Liver (tissue), 9 donors: Measurements from ENCODE around the gene PARD3. TPM values are rescaled to one million over a fixed set of nuclear protein-coding genes. Genes with fewer than 3 reads are reported as not detected.

Experiments used
- DNase-seq: peaks from one replicate; pipeline ENCODE4 v3.0.0-alpha.2; 2017; ENCODE audit warnings: low spot score
- H3K27ac ChIP-seq, 2 donors: one replicate each; pipeline ENCODE4 v1.7.0; 2013; ENCODE audit warnings: inconsistent platforms in 2 of 2, low read length in 2 of 2, control low read depth in 1 of 2, low read depth in 1 of 2, mild to moderate bottlenecking in 1 of 2
- H3K27me3 ChIP-seq, 4 donors: one replicate each; pipeline versions ENCODE4 v1.6.1 to v1.7.0; 2013; ENCODE audit warnings: low read length in 3 of 4, inconsistent platforms in 1 of 4, mild to moderate bottlenecking in 1 of 4, moderate library complexity in 1 of 4; ENCODE audit not compliant: control insufficient read depth in 4 of 4, insufficient read depth in 4 of 4
- H3K36me3 ChIP-seq, 4 donors: one replicate each; pipeline versions ENCODE4 v1.6.1 to v1.7.0; 2013; ENCODE audit warnings: low read length in 3 of 4, mild to moderate bottlenecking in 3 of 4, low read depth in 1 of 4, moderate library complexity in 1 of 4; ENCODE audit not compliant: control insufficient read depth in 4 of 4, insufficient read depth in 3 of 4
- H3K4me1 ChIP-seq, 4 donors: one replicate each; pipeline versions ENCODE4 v1.6.1 to v1.7.0; 2013; ENCODE audit warnings: low read length in 3 of 4, mild to moderate bottlenecking in 3 of 4, moderate library complexity in 1 of 4; ENCODE audit not compliant: control insufficient read depth in 4 of 4, insufficient read depth in 4 of 4
- H3K4me3 ChIP-seq, 3 donors: one replicate each; pipeline versions ENCODE4 v1.6.1 to v1.7.0; 2013; ENCODE audit warnings: low read length in 3 of 3, control low read depth in 1 of 3, low read depth in 1 of 3, mild to moderate bottlenecking in 1 of 3
- H3K9ac ChIP-seq, 2 donors: one replicate each; pipeline ENCODE4 v1.7.0; 2013; ENCODE audit warnings: low read length in 2 of 2, mild to moderate bottlenecking in 2 of 2, moderate library complexity in 2 of 2, control low read depth in 1 of 2, low read depth in 1 of 2
- H3K9me3 ChIP-seq, 4 donors: one replicate each; pipeline versions ENCODE4 v1.6.1 to v1.7.0; 2013; ENCODE audit warnings: low read length in 3 of 4; ENCODE audit not compliant: control insufficient read depth in 4 of 4
- EGR1 ChIP-seq, 2 donors: IDR thresholded peaks; 2 replicates each; pipeline ENCODE4 v1.6.1; 2016 to 2018; ENCODE audit warnings: antibody characterized with exemption in 2 of 2, low read depth in 2 of 2
- FOXA1 ChIP-seq: IDR thresholded peaks from 2 replicates; pipeline ENCODE4 v1.6.1; 2016; ENCODE audit warnings: antibody characterized with exemption
- FOXA2 ChIP-seq: IDR thresholded peaks from 2 replicates; pipeline ENCODE4 v1.6.1; 2016; ENCODE audit warnings: antibody characterized with exemption
- HNF4A ChIP-seq, 2 donors: conservative IDR thresholded peaks; 2 replicates each; pipeline ENCODE4 v1.6.1; 2016; ENCODE audit warnings: antibody characterized with exemption in 2 of 2, mild to moderate bottlenecking in 2 of 2
- HNF4G ChIP-seq: IDR thresholded peaks from 2 replicates; pipeline ENCODE4 v1.6.1; 2016; ENCODE audit warnings: antibody characterized with exemption
- JUND ChIP-seq, 2 donors: IDR thresholded peaks; 2 replicates each; pipeline ENCODE4 v1.6.1; 2016; ENCODE audit warnings: antibody characterized with exemption in 2 of 2
- NR2F2 ChIP-seq: IDR thresholded peaks from 2 replicates; pipeline ENCODE4 v1.6.1; 2016; ENCODE audit warnings: antibody characterized with exemption
- RAD21 ChIP-seq, 2 donors: IDR thresholded peaks; 2 replicates each; pipeline ENCODE4 v1.6.1; 2016; ENCODE audit warnings: antibody characterized with exemption in 2 of 2, mild to moderate bottlenecking in 2 of 2
- RXRA ChIP-seq, 2 donors: IDR thresholded peaks; 2 replicates each; pipeline ENCODE4 v1.6.1; 2017 to 2018; ENCODE audit warnings: antibody characterized with exemption in 2 of 2, mild to moderate bottlenecking in 1 of 2
- SP1 ChIP-seq: IDR thresholded peaks from 2 replicates; pipeline ENCODE4 v1.6.1; 2018; ENCODE audit warnings: antibody characterized with exemption, mild to moderate bottlenecking
- TAF1 ChIP-seq: conservative IDR thresholded peaks from 2 replicates; pipeline ENCODE4 v1.6.1; 2016; ENCODE audit warnings: antibody characterized with exemption, mild to moderate bottlenecking
- YY1 ChIP-seq: IDR thresholded peaks from 2 replicates; pipeline ENCODE4 v1.6.1; 2016; ENCODE audit warnings: antibody characterized with exemption, mild to moderate bottlenecking
- WGBS: extraction: QIAGEN DNeasy Blood & Tissue Kit; methylation state at CpG from one replicate; pipeline ENCODE4 v1.1.7; 2013; 5-methylcytosine and 5-hydroxymethylcytosine counted together
- polyA plus RNA-seq, 2 donors: library from polyadenylated mRNA; stranded (reverse) in 1 of 2; unstranded in 1 of 2; fragments of 200-250 nt in 1 of 2; fragments of >200 nt in 1 of 2; fragmentation: Nextera tagmentation in 1 of 2; extraction: Ambion mirVana in 1 of 2; gene quantifications; one replicate each; pipeline versions ENCODE4 v1.2.1 to v1.2.3, GENCODE V29; 2013 to 2015
- total RNA-seq, 2 donors: library from RNA; depleted of rRNA; stranded (reverse); fragments of >200 nt; gene quantifications; one replicate each; pipeline ENCODE4 v1.2.3, GENCODE V29; 2014
- TF ChIP-seq, protein P1 (sequence below): IDR thresholded peaks from 2 replicates; pipeline ENCODE4 v1.6.1; 2016; ENCODE audit warnings: antibody characterized with exemption
- TF ChIP-seq, protein P2 (sequence below): IDR thresholded peaks from 2 replicates; pipeline ENCODE4 v1.6.1; 2016; ENCODE audit warnings: antibody characterized with exemption
- TF ChIP-seq, protein P3 (sequence below): fragments of 150-350 bp; IDR thresholded peaks from 2 replicates; pipeline ENCODE4 v1.5.1; 2017; ENCODE audit warnings: improper control_type of control experiment, low read depth, low read length; ENCODE audit not compliant: missing input control
- TF ChIP-seq, protein P4 (sequence below): IDR thresholded peaks from 2 replicates; pipeline ENCODE4 v1.6.1; 2016; ENCODE audit warnings: antibody characterized with exemption
- TF ChIP-seq, protein P5 (sequence below): IDR thresholded peaks from 2 replicates; pipeline ENCODE4 v1.6.1; 2016; ENCODE audit warnings: antibody characterized with exemption, mild to moderate bottlenecking
- donor health status: healthy.
- donor health status: healthy.
- donor health status: healthy.
- donor health status: healthy.
- donor health status: healthy.

Gene PARD3
- total and polyA plus RNA-seq, 4 donors, result 12.3 to 43.8 (median 13.5) TPM

DNA sequence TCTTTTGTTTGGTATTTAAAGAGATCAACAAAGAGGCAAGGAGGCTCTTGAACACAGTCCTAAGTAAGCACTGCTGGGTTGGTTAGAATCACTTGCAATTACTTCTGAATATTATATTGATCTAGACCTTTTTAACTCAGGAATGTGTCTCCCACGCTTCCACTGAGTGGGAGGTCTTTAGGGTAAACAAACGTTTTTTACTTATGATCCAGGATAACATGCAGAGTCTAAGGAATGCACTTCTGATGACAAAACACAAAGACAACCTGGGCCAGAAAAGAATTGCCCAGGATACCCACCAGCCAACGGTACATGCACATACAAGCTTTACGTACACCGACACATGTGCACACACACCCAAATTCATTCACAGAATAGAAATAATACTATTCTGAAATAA, 626.9 kb downstream of the PARD3 start:
- DNase-seq, result no peak
- H3K36me3 ChIP-seq, result no peaks in the 10 kb centered on the region
- no peak overlapping the region for H3K9ac ChIP-seq
- no peaks in the 10 kb centered on the region for H3K9me3 ChIP-seq
- no peak for TF ChIP-seq HNF4G
- TF ChIP-seq NR2F2, result no peak
- no peak overlapping the region for H3K27ac ChIP-seq
- H3K4me1 ChIP-seq, result peaks cover 0 to 13% (median 11%) of the 10 kb centered on the region in 4 donors
- no peaks in the 10 kb centered on the region for H3K27me3 ChIP-seq
- H3K4me3 ChIP-seq, result no peak overlapping the region
- 89% methylated on average over 5 of the region's 5 CpGs for WGBS

DNA sequence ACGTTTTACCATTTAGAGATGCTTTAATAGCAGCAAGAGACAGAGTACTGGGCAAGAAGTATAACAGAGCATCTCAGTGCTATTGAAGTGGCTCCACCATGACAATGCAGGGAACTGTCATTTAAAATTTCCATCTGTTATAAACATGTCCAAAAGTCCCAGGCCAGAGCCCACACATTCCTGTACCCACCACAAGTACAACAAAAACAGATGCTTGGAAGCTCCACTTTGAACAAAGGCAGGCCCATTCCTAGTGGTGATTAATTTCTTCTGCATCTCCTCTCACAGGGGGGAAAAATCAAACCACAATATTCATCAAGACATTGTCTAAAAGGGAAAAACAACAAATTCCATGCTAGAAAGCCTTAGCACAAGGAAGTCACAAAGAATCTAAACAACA, 627.9 kb downstream of the PARD3 start:
- H3K9ac ChIP-seq, result no peak overlapping the region
- WGBS, result 87% methylated on average over 1 of the region's 1 CpG
- H3K36me3 ChIP-seq, result no peaks in the 10 kb centered on the region
- H3K27me3 ChIP-seq, result no peaks in the 10 kb centered on the region
- H3K4me1 ChIP-seq, result peaks cover 0 to 13% (median 11%) of the 10 kb centered on the region in 4 donors
- H3K27ac ChIP-seq, result no peak overlapping the region
- TF ChIP-seq, protein P1, sequence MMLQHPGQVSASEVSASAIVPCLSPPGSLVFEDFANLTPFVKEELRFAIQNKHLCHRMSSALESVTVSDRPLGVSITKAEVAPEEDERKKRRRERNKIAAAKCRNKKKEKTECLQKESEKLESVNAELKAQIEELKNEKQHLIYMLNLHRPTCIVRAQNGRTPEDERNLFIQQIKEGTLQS, result no peak
- no peak for TF ChIP-seq HNF4A (conservative IDR thresholded peaks at IDR 0.05)
- no peak for TF ChIP-seq RAD21 (IDR thresholded peaks at IDR 0.05)
- TF ChIP-seq, protein P2, sequence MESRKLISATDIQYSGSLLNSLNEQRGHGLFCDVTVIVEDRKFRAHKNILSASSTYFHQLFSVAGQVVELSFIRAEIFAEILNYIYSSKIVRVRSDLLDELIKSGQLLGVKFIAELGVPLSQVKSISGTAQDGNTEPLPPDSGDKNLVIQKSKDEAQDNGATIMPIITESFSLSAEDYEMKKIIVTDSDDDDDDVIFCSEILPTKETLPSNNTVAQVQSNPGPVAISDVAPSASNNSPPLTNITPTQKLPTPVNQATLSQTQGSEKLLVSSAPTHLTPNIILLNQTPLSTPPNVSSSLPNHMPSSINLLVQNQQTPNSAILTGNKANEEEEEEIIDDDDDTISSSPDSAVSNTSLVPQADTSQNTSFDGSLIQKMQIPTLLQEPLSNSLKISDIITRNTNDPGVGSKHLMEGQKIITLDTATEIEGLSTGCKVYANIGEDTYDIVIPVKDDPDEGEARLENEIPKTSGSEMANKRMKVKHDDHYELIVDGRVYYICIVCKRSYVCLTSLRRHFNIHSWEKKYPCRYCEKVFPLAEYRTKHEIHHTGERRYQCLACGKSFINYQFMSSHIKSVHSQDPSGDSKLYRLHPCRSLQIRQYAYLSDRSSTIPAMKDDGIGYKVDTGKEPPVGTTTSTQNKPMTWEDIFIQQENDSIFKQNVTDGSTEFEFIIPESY, result no peak
- TF ChIP-seq FOXA1, result no peak
- no peak for TF ChIP-seq NR2F2
- no peak for TF ChIP-seq JUND (IDR thresholded peaks at IDR 0.05)
- TF ChIP-seq, protein P3, sequence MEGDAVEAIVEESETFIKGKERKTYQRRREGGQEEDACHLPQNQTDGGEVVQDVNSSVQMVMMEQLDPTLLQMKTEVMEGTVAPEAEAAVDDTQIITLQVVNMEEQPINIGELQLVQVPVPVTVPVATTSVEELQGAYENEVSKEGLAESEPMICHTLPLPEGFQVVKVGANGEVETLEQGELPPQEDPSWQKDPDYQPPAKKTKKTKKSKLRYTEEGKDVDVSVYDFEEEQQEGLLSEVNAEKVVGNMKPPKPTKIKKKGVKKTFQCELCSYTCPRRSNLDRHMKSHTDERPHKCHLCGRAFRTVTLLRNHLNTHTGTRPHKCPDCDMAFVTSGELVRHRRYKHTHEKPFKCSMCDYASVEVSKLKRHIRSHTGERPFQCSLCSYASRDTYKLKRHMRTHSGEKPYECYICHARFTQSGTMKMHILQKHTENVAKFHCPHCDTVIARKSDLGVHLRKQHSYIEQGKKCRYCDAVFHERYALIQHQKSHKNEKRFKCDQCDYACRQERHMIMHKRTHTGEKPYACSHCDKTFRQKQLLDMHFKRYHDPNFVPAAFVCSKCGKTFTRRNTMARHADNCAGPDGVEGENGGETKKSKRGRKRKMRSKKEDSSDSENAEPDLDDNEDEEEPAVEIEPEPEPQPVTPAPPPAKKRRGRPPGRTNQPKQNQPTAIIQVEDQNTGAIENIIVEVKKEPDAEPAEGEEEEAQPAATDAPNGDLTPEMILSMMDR, result no peak
- TF ChIP-seq TAF1, result no peak
- no peak for TF ChIP-seq HNF4G
- no peak for TF ChIP-seq EGR1 (IDR thresholded peaks at IDR 0.05; ENCODE audit: low read depth in 2 of 2)
- no peak for TF ChIP-seq FOXA2
- TF ChIP-seq RXRA (IDR thresholded peaks at IDR 0.05), result no peak
- TF ChIP-seq, protein P4, sequence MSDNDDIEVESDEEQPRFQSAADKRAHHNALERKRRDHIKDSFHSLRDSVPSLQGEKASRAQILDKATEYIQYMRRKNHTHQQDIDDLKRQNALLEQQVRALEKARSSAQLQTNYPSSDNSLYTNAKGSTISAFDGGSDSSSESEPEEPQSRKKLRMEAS, result no peak
- TF ChIP-seq SP1, result no peak
- TF ChIP-seq, protein P5, sequence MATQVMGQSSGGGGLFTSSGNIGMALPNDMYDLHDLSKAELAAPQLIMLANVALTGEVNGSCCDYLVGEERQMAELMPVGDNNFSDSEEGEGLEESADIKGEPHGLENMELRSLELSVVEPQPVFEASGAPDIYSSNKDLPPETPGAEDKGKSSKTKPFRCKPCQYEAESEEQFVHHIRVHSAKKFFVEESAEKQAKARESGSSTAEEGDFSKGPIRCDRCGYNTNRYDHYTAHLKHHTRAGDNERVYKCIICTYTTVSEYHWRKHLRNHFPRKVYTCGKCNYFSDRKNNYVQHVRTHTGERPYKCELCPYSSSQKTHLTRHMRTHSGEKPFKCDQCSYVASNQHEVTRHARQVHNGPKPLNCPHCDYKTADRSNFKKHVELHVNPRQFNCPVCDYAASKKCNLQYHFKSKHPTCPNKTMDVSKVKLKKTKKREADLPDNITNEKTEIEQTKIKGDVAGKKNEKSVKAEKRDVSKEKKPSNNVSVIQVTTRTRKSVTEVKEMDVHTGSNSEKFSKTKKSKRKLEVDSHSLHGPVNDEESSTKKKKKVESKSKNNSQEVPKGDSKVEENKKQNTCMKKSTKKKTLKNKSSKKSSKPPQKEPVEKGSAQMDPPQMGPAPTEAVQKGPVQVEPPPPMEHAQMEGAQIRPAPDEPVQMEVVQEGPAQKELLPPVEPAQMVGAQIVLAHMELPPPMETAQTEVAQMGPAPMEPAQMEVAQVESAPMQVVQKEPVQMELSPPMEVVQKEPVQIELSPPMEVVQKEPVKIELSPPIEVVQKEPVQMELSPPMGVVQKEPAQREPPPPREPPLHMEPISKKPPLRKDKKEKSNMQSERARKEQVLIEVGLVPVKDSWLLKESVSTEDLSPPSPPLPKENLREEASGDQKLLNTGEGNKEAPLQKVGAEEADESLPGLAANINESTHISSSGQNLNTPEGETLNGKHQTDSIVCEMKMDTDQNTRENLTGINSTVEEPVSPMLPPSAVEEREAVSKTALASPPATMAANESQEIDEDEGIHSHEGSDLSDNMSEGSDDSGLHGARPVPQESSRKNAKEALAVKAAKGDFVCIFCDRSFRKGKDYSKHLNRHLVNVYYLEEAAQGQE, result no peak
- no peak for TF ChIP-seq YY1
- no peaks in the 10 kb centered on the region for H3K9me3 ChIP-seq
- no peak overlapping the region for H3K4me3 ChIP-seq
- DNase-seq, result no peak
